NCI-H748 (cell line): ENCODE measurements around the gene ADARB2.
"Not testable (repeated sequence)": the region's sequence is repeated elsewhere in the genome, so short reads cannot be mapped to it uniquely, and the experiment has no call there.

Experiments
- DNase-seq: peaks from one replicate; lab custom pipeline; 2025; ENCODE audit not compliant: unreplicated experiment; lab: John Stamatoyannopoulos, UW

The ADARB2 gene

GRCh38 chr10:1402016-1402770 lies 335.1 kb downstream of the ADARB2 start:
- no peak for DNase-seq

DNA sequence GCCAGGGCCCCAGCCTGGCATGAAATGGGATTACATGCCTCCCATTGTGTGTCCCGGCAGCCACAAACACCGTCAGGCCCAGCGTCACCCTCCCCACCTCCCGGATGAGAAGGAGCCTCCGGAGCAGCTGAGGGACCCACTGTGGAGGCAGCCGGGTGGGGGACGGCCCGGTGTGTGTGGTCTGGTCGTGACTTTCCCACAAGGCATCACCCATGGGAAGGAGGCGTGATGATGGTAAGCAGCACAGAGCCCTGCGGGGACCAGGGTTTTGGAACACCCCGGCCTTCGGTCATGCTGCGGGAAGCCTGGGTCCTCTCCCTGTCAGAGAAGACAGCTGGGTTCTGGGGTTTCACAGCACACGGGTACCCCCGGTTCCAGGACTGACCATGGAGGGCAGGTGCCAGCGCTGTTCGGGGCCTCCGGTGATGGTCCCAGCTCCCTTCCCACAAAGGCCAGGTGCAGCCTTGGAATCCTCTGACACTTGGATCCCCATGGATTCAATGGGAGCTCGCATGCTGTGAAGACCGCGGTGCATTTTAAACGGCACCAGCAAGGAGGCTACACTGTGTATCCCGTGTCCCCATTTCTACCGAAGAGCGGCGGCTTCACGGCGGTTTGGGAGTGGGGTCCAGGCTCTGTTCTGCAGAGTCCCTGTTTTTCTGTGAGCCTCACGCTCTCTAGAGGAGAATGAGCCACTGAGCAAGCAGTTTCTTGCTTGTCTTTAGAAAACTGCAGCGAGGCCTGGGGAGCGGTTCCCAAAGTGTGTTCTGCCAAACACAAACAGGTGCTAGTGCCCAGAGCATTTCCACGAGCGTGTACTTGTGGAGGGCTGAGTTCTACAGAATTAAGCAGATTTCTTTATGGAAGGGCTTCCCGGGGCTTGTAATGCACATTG lies 336.0 kb downstream of the ADARB2 start:
- DNase-seq: no peak

DNA sequence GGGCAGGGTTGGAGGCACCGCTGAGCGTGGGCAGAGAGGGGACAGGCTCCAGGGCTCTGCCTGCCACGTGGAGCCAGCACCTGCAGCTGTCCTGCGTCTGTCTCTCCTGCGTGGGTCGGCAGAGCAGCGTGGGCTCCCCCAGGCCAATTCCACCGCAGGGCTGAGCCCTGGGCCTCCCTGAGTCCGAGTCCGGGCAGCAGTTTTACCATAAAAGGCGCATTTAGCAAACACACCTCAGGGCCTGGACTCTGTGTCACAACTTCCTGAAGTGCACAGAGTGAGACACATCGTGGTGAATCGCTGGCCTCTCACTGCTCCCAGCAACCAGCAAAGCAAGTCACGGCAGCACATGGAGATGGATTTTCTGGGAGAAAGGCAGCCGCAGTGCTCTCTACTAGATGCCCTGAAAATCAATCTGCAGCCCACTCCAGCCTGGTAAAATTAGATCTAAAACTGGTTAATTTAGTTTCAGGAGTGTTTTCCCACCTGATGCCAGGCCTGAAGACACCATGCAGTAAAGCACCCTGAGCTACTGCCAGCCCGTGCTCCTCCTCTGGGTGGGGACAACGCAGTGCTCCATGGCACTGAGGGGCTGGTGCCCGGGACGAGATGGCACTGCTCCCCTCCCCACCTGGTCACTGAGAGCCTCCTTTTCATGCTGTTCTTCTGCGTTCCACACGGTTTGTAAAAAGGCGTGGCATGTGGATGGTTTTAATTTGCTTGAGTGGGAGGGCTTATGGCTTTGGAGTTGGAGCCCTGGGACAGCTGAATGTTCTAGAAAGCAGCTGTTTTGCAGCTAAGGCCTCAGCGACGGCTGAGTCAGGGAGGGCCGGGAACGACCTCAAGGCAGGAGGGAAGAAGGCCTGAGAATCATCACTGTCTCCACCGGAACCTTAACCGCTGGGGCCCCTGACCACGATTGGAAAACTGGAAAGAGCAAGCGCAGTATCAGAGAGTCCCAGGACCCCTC lies 336.9 kb downstream of the ADARB2 start:
- DNase-seq: no peak

- DNase-seq: no peak
Observed at GRCh38 chr10:1399431-1400100, 337.8 kb downstream of the ADARB2 start.

- DNase-seq: no peak
Observed at GRCh38 chr10:1398626-1399410, 338.5 kb downstream of the ADARB2 start.

GRCh38 chr10:1398116-1398515 lies 339.2 kb downstream of the ADARB2 start:
- DNase-seq: not testable (repeated sequence)

- no peak for DNase-seq
Observed at GRCh38 chr10:1396297-1396635, 341.1 kb downstream of the ADARB2 start.

DNA sequence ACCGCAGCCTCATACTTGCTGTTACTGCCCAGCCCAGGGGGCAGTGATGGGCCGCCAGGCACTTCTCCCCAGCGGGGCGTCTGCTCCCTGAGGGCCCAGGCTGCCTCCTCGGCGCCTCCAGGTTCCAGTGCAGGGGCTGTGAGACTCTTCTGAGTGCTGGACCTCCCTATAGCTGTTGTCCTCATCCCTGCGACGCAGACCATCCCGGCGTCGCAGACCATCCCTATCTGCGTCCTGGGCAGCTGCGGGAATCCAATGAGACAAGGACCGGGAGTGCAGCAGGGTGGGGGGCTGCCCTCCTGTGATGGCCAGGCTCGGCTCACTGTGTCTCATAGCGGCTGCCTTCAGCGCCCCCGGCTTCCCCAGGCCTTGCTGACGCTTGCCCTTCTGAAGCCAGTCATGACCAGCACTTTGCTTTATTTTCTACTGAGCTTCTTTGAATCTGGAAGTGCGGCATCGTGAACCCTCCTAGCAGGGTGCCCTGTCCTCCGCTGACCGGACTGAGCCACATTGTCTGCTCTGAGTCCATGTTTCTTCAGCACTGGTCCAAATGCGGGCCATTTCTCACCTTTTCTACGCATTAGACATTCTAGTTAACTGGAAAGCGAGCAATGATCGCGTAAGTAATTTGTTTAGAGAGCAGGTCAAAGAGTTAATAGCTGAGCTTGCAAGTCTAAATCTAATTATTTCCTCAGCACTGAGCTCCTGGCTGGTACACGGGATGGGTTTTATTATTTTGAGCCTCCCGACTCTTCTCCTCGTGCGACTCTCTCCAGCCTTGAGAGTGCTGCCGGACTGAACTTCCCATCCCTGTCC lies 341.6 kb downstream of the ADARB2 start:
- peak; percentile 9 for DNase-seq

- DNase-seq: no peak
Observed at GRCh38 chr10:1395025-1395480, 342.3 kb downstream of the ADARB2 start.

- DNase-seq: no peak
Observed at GRCh38 chr10:1394155-1394912, 343.0 kb downstream of the ADARB2 start.

DNA sequence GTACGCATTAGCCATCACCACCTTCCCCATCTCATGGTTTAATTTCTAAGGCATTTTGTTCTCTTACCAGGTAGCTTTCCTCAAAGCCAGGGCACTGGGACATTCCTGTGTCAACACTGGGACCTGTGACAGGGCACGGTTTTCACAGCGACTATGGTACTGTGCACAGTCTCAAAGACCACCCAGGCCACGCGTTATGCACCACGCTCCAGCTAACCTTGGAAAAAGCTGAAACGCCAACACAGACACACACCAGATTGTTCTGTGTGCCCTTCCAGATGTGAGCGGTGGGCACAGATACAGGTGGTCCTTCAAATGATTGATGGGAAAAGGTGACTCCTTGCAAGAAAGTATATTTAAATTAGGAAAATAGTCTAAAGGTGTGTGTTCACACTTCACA lies 343.8 kb downstream of the ADARB2 start:
- no peak for DNase-seq

GRCh38 chr10:1392127-1392526 lies 345.2 kb downstream of the ADARB2 start:
- no peak for DNase-seq

GRCh38 chr10:1390200-1390599 lies 347.1 kb downstream of the ADARB2 start:
- no peak for DNase-seq

DNA sequence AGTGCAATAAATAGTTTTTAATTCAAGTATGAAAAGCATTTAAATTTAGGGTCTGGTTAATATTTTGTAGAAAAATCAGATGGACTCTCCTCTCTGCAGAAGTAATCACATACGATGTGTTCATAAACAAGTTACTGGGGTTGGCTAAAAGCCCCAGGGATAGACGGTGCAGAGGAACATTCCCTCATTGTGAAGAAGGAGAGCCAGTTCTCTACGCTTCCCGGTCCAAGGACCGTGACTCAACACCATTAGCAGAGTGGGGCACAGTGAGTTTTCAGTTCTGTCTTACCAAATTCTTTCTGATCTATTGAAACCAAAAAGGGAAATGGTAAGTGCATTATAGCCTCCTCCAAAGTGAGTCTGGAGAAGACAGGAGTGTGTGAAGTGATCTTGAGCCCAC lies 353.3 kb downstream of the ADARB2 start:
- no peak for DNase-seq

DNA sequence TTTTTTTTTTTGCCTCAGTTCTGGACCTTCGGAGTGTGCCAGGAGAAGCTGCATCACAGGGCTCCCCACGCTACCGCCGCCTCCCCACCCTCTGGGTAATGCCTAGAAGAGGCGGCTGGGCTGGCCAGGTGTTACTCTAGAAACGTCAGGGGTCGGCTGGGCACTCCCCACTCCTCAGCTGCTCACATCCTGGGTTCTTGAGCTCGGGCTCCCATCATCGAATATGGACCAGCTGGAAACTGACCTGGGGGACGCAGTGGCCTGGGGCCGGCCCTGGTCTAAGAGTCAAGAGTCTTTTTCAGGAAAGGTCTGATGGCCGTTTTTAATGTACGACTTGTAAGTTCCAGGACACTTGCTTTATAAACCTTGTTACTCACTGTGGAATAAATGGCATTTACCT lies 354.6 kb downstream of the ADARB2 start:
- no peak for DNase-seq

- DNase-seq: no peak
Observed at GRCh38 chr10:1381339-1381738, 356.0 kb downstream of the ADARB2 start.

DNA sequence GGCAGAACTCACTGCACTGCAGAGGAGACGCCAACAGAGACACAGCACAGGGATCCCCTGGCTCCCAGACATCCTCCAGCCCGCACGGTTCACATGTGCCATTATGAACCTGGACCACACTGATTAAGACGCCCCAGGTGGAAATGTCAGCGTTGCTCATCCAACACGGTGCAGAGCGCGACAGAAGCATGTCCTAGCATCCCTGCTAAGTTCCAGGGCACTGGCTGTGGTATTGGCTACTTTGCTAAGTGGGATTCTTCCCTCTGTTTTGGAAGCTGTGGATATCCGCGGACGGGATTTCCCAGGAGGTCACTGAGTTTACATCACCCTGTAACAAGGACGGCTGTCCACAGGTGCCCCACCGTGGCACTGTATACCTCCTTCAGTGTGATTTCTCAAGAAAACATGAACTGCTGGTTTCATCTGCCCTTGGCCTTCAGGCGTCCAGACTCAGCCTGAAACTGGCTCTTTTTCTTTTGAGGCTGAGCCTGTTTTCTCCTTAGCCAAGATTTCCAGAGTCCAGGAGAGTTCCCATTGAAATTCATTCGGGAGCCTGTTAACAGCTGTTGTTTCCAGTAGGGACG lies 357.1 kb downstream of the ADARB2 start:
- no peak for DNase-seq

GRCh38 chr10:1379601-1380000 lies 357.7 kb downstream of the ADARB2 start:
- peak; percentile 58 for DNase-seq
